HG03378 (cell line): ENCODE results near the gene KCTD21.

Experiments used
- ATAC-seq: cut with Tn5 transposase; IDR thresholded peaks from one replicate; pipeline ENCODE4 v1.9.1; 2021; ENCODE audit warnings: mild to moderate bottlenecking, moderate library complexity; ENCODE audit not compliant: unreplicated experiment

Gene KCTD21

GRCh38 chr11:78202733-78203167 is 14.3 kb upstream of the KCTD21 start:
- ATAC-seq = no peak

- ATAC-seq = no peak
These were observed 12.8 kb upstream of the KCTD21 start for GRCh38 chr11:78201096-78201818.

- no peak for ATAC-seq
These were observed 12.1 kb upstream of the KCTD21 start for GRCh38 chr11:78200553-78200952.

GRCh38 chr11:78200061-78200460 is 11.6 kb upstream of the KCTD21 start:
- no peak for ATAC-seq

GRCh38 chr11:78199653-78200015 is 11.2 kb upstream of the KCTD21 start:
- ATAC-seq = no peak

DNA sequence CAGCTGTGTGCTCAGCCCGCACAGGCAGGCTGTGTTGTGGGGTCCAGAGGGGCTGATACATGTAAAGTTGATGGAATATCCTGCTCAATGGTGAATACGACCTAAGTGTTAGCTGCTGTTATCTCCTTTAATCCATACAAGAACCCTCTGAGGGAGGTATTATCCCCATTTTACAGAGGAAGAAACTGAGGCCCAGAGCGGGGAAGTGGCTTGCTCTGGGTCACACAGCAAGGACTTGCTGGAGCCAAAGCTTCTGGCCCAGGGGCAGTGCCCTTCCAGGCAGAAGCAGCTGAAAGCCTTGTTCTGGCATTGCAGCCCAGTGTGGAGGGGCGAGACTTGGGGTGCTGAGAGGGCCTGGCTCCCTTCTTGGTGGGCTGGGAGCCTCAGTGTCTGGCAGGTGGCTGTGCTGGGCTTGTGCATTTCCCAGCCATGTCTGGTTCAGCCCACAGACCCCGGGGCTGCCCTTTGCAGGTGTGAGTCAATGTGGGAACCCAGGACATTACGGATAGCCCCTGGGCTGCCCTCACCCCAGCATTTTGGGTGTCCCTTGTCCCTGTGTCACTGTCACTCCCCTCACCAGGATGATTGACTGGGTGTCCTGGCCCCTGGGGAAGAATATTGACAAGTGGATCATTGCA is 10.7 kb upstream of the KCTD21 start:
- no peak for ATAC-seq

- no peak for ATAC-seq
These were observed 9.4 kb upstream of the KCTD21 start for GRCh38 chr11:78197816-78198215.

- no peak for ATAC-seq
These were observed 8.2 kb upstream of the KCTD21 start for GRCh38 chr11:78196661-78197091.

DNA sequence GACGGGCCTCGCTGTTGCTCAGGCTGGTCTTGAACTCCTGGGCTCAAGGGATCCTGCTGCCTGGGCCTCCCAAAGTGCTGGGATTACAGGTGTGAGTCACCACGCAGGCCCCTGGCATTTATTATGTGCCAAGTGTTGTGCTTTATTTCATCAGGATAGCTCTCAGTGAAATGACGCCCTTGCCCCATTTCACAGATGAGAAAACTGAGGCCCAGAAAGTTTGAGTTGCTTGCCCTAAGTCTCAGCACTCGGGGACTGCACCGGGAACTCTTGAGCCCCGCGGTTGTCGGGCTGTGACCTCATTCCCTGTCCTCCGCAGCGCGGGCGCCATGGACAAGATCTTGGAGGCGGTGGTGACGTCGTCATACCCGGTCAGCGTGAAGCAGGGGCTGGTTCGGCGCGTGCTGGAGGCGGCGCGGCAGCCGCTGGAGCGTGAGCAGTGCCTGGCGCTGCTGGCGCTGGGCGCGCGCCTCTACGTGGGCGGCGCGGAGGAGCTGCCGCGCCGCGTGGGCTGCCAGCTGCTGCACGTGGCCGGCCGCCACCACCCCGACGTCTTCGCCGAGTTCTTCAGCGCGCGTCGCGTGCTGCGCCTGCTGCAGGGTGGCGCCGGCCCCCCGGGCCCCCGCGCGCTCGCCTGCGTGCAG is 7.6 kb upstream of the KCTD21 start:
- ATAC-seq = no peak

DNA sequence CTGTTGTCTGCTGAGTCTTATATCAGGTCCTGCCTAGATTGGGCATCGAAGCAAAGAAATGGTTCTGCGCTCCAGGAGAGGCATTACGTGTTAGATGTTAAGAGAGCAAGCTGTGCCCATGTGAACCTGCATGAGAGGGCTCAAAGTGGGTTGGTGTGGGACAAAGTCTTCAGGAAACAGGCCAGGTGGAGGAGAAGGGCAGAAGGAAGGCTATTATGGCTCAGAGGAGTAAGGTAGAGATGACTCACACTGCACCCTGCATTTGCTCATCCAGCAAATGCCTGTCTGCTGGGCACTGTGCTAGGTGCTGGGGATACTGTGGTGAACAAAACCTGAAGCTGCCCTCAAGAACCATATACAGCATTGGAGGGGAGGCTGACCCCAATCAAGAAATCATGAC is 6.1 kb upstream of the KCTD21 start:
- no peak for ATAC-seq

DNA sequence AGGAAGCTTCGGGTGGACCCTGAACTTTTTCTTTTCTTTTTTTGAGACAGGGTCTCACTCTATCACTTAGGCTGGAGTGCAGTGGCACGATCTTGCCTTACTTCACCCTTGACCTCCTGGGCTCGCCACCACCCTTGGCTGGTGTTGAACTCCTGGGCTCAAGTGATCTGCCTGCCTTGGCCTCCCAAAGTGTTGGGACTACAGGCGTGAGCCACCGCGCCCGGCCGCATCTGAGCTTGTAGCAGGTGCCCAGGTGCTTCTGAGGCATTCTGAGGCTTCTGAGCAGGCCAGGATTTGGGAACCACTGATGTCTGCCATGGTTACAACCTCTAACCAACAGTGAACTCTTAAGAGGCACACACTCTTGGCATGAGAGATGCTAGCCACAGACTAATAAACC is 5.4 kb upstream of the KCTD21 start:
- no peak for ATAC-seq

- no peak for ATAC-seq
These were observed 4.5 kb upstream of the KCTD21 start for GRCh38 chr11:78192911-78193351.

GRCh38 chr11:78192223-78192719 is 3.8 kb upstream of the KCTD21 start:
- ATAC-seq = no peak

DNA sequence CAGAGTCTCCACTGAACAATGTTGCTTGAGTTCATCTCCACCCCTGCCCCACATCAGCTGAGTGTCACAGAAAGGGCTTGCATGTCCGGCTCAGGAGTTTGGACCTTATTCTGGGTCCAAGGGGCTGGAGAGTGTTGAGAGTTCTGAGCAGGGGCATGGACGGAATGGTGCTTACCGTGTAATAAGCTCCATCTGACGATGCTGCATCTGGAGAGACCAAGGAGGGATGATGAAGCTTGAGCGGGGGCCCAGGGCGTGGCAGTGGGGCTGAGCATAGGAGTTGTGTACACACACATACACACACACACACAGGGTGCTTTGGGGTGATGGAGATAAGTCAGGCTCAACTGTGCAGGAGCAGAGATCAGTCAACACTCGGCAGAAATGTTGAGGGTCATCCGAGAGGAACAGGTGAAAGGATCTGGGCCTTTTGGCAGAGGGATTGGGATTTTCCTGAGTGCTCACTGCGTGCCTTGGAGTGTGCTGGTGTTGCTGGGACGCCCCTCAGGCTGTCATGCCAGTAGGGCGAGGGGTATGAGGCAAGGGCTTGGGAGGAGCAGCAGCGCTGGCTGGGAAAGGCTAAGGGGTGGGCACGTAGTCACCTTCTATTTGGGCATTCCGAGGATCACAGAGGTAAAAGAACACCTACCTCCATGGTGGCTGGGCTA is 2.6 kb upstream of the KCTD21 start:
- no peak for ATAC-seq

DNA sequence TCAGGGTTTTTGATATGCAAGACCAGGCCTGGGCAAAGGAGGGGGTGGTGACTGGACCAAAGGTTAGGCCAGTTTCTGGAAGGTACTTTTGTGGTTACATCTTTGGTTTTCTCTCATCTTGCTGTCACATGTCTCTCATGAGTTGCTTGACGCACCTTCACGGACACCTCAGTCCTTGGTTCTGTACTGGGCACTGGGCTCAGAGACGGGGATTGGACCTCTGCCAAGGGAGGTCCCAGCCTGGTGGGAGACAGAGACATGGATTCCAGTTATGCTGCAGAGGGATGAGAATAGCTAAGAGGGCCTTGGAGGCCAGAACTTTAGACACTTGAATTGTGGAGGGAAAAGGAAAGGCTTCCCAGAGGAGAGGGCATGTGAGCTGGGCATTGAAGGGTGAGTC is 1.9 kb upstream of the KCTD21 start:
- ATAC-seq = no peak

GRCh38 chr11:78189851-78190250 is 1.4 kb upstream of the KCTD21 start:
- ATAC-seq = no peak

DNA sequence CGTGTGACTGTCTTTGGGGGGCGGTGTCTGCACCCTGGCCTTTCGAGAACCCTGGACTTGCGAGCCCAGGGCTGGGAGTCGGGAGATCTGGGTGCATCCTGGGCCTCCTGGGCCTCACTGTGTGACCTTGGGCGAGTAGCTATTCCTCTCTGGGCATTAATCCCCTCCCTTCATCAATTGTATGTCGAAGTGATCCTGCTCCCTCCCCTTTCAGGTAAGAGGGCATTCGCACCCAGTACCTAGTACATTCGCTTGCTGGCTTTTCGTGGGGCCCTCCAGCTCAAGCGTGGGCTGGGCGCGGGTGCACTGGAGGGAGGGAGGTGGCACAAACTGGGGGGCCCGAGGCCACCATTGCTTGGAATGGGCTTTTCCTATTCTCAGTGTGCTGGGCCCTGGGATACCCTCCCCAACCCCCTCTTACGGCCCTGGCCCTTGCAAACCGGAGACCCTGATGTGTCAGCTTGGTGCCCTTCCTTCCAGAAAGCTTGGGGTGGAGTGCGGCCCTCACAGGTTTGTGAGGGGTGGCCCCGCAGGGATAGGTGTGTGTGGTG is 823 bp upstream of the KCTD21 start:
- no peak for ATAC-seq

DNA sequence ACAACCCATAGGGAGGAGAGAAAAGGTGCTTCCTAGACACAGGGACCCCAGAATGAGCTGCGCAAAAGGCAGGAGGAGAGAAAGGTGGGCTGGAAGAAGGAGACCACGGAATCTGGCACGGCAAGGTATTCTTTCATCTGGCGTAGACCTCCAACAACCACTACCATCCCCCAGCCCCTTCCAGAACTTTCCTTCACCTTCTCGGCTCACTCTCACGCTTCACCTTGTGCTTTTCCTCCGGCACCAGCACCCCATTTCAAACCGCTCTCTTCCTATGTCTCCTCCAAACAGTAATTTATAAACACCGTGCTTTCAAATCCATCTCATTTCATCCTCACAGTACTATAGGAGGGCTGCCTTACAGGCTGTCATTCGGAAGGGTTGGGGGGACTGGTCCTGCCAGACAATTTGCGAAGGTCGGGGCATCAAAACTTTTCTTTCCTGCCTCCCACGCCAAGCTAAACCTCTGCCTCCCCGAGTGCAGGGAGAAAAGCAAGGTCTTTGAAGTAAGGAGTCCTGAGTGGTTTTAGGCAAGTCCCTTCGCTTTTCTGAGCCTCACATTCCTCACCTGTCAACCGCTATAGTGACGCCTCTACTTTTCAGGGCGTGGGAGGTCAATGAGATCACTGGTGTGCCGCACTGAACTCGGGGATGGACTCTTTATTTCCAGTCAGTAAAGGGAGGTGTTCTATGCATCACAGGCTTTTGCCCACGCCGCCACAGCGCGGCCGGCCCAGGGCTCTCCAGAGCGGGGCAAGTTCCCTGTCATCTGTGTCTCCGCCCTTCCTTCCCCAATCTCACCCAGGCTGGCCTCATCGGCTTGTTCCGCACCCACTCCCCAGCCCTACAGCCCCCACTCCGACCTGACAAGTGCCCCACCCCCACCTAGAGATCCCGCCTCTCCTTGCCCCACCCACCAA is 800 bp downstream of the KCTD21 start:
- peak; percentile 32 for ATAC-seq

GRCh38 chr11:78181185-78181584 is 7.2 kb downstream of the KCTD21 start:
- ATAC-seq = no peak

DNA sequence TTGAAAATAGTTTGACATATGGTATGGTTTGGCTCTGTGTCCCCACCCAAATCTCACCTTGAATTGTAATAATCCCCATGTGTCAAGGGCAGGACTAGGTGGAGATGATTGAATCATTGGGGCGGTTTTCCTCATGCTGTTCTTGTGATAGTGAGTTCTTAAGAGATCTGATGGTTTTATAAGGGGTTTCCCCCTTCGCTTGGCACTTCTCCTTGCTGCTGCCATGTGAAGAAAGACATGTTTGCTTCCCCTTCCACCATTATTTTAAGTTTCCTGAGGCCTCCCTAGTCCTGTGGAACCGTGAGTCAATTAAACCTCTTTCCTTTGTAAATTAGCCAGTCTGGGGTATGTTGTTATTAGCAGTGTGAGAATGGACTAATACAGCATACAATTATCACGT is 7.7 kb downstream of the KCTD21 start:
- no peak for ATAC-seq
